CD4-positive, alpha-beta memory T cell (primary cell): Measurements from ENCODE around the gene AMN1. TPM values are rescaled to one million over a fixed set of nuclear protein-coding genes. Genes with fewer than 3 reads are reported as not detected.
"Not testable (repeated sequence)": the region's sequence is repeated elsewhere in the genome, so short reads cannot be mapped to it uniquely, and the experiment has no call there.

Experiments used
- CTCF ChIA-PET: fragments of 350-600 bp; sonication (Branson Sonifier 250); formaldehyde crosslinking; loops from one replicate; lab custom pipeline; 2021; ENCODE audit warnings: inconsistent platforms; ENCODE audit not compliant: partially characterized antibody; lab: Charles Lee
- POLR2A ChIA-PET: fragments of 350-600 bp; sonication (Branson Sonifier 250); formaldehyde crosslinking; loops from one replicate; lab custom pipeline; 2021; ENCODE audit not compliant: partially characterized antibody; lab: Charles Lee
- DNase-seq, 5 donors: peaks; one replicate each; pipeline versions ENCODE4 v3.0.0 to v3.0.0-alpha.2; 2020 to 2022; ENCODE audit warnings: mixed read lengths in 1 of 5
- H3K27ac ChIP-seq: one replicate; pipeline ENCODE4 v1.7.0; 2013; ENCODE audit warnings: low read depth, low read length
- H3K27me3 ChIP-seq: 2 replicates; pipeline ENCODE4 v1.7.0; 2013; ENCODE audit warnings: mild to moderate bottlenecking, low read length, moderate library complexity; ENCODE audit not compliant: insufficient read depth
- H3K36me3 ChIP-seq: 2 replicates; pipeline ENCODE4 v1.7.0; 2013; ENCODE audit warnings: mild to moderate bottlenecking, low read length, moderate library complexity; ENCODE audit not compliant: insufficient read depth
- H3K4me1 ChIP-seq: 2 replicates; pipeline ENCODE4 v1.7.0; 2013; ENCODE audit warnings: mild to moderate bottlenecking, low read length, moderate library complexity; ENCODE audit not compliant: insufficient read depth
- H3K4me3 ChIP-seq, 2 donors: one replicate each; pipeline ENCODE4 v1.7.0; 2013; ENCODE audit warnings: low read length in 2 of 2, mild to moderate bottlenecking in 1 of 2
- H3K9me3 ChIP-seq, 2 donors: one replicate each; pipeline ENCODE4 v1.7.0; 2013; ENCODE audit warnings: low read length in 2 of 2, control low read depth in 1 of 2; ENCODE audit not compliant: control insufficient read depth in 1 of 2
- H3K27ac Mint-ChIP-seq, 7 donors: one replicate each; pipeline ENCODE4 v1.8.0; 2020 to 2021; ENCODE audit warnings: mixed read lengths in 7 of 7, mild to moderate bottlenecking in 6 of 7, inconsistent platforms in 3 of 7, moderate library complexity in 3 of 7
- H3K27me3 Mint-ChIP-seq, 2 donors: one replicate each; pipeline ENCODE4 v1.8.0; 2020 to 2021; ENCODE audit warnings: mixed read lengths in 2 of 2
- H3K36me3 Mint-ChIP-seq, 2 donors: one replicate each; pipeline ENCODE4 v1.8.0; 2020 to 2021; ENCODE audit warnings: mixed read lengths in 2 of 2, inconsistent platforms in 1 of 2, mild to moderate bottlenecking in 1 of 2
- H3K4me1 Mint-ChIP-seq, 4 donors: one replicate each; pipeline ENCODE4 v1.8.0; 2020 to 2021; ENCODE audit warnings: mixed read lengths in 4 of 4, mild to moderate bottlenecking in 1 of 4
- H3K4me3 Mint-ChIP-seq, 8 donors: one replicate each; pipeline ENCODE4 v1.8.0; 2020 to 2021; ENCODE audit warnings: mixed read lengths in 8 of 8, mild to moderate bottlenecking in 7 of 8, moderate library complexity in 6 of 8, inconsistent platforms in 3 of 8
- H3K9me3 Mint-ChIP-seq, 8 donors: one replicate each; pipeline ENCODE4 v1.8.0; 2020 to 2021; ENCODE audit warnings: mixed read lengths in 8 of 8, mild to moderate bottlenecking in 5 of 8, inconsistent platforms in 3 of 8, moderate library complexity in 1 of 8
- intact Hi-C: fragments of 100-400 bp; cut with micrococcal nuclease; formaldehyde crosslinking; loops from one replicate; pipeline ENCODE4 v1.15.1; 2023
- polyA plus RNA-seq, 2 donors: library from polyadenylated mRNA; unstranded; fragments of 300-500 nt; fragmentation: Illumina TruSeq; gene quantifications; one replicate each; pipeline ENCODE4 v1.2.3, GENCODE V29; 2021
- total RNA-seq, 2 experiments: library from RNA; stranded (reverse); gene quantifications; one replicate each; pipeline ENCODE4 v1.2.3, GENCODE V29; 2021

Gene AMN1
- total and polyA plus RNA-seq, 4 experiments from 2014 or later, result 9.6 to 18.4 (median 14.9) TPM

- no peak overlapping the region for H3K4me3 ChIP-seq
- Mint-ChIP-seq H3K9me3 (peaks cover 0 to 2% (median 0%) of the 10 kb centered on the region in 8 donors), H3K27ac (no peak overlapping the region), H3K4me3 (no peak overlapping the region), H3K27me3 (no peaks in the 10 kb centered on the region), H3K4me1 (peaks cover 12 to 26% (median 15%) of the 10 kb centered on the region in 4 donors), H3K36me3 (peaks cover 34 to 37% of the 10 kb centered on the region in 2 donors)
- CTCF ChIA-PET, result interaction anchor here (0.8 to 1.3 kb wide), 2 partner anchors 189 to 259 kb away, joined by 3 to 4 read pairs; no protein-coding TSS in a partner anchor
- H3K9me3 ChIP-seq, result no peaks in the 10 kb centered on the region
- intact Hi-C loops, result no loop called here
- peaks cover 5% of the 10 kb centered on the region for H3K36me3 ChIP-seq
- H3K4me1 ChIP-seq, result peaks cover 5% of the 10 kb centered on the region
- H3K27me3 ChIP-seq, result no peaks in the 10 kb centered on the region
- POLR2A ChIA-PET, result interaction anchor here (0.9 kb wide), 1 partner anchor 258 kb away, joined by 3 read pairs; no protein-coding TSS in a partner anchor
- H3K27ac ChIP-seq, result no peak overlapping the region
- DNase-seq, result no peak
These were observed 26.8 kb downstream of the AMN1 start for GRCh38 chr12:31702047-31702446.

- H3K4me3 ChIP-seq, H3K27me3 Mint-ChIP-seq, H3K27ac Mint-ChIP-seq, H3K27me3 ChIP-seq, H3K4me3 Mint-ChIP-seq, H3K27ac ChIP-seq, CTCF ChIA-PET, H3K36me3 ChIP-seq, H3K9me3 ChIP-seq, DNase-seq, intact Hi-C loops, H3K4me1 Mint-ChIP-seq, H3K4me1 ChIP-seq: not testable (repeated sequence)
- POLR2A ChIA-PET, result interaction anchor here (0.6 to 1.2 kb wide), 3 partner anchors 39 to 312 kb away, joined by 3 to 4 read pairs (median 3); partner anchors contain the start of gene AMN1
- Mint-ChIP-seq H3K9me3 (peaks cover 0 to 23% (median 4%) of the 10 kb centered on the region in 8 donors), H3K36me3 (peaks cover 39 to 53% of the 10 kb centered on the region in 2 donors)
These were observed 38.9 kb downstream of the AMN1 start for GRCh38 chr12:31689921-31690320.

- Histone ChIP-seq H3K9me3 (peaks cover 0 to 4% of the 10 kb centered on the region in 2 donors), H3K4me1 (no peaks in the 10 kb centered on the region), H3K27ac (no peak overlapping the region), H3K27me3 (no peaks in the 10 kb centered on the region), H3K4me3 (no peak overlapping the region), H3K36me3 (peaks cover 3% of the 10 kb centered on the region)
- Mint-ChIP-seq H3K27me3 (no peaks in the 10 kb centered on the region), H3K4me1 (peaks cover 3 to 11% (median 6%) of the 10 kb centered on the region in 4 donors), H3K9me3 (peaks cover 2 to 46% (median 22%) of the 10 kb centered on the region in 8 donors), H3K27ac (peak overlapping the region in 2 of 7 donors; percentile 2 to 12), H3K4me3 (peak overlapping the region in 2 of 8 donors; percentile 4 to 20), H3K36me3 (peaks cover 50 to 63% of the 10 kb centered on the region in 2 donors)
- DNase-seq, result no peak
- CTCF ChIA-PET, result interaction anchor here (1.3 to 2.2 kb wide), 2 partner anchors 40 to 625 kb away, joined by 3 to 7 read pairs; no protein-coding TSS in a partner anchor
- intact Hi-C loops, result no loop called here
- POLR2A ChIA-PET, result no interaction called here
These were observed 41.7 kb downstream of the AMN1 start for GRCh38 chr12:31687101-31687527.

GRCh38 chr12:31685801-31686200 is 43.0 kb downstream of the AMN1 start:
- H3K27ac Mint-ChIP-seq, result no peak overlapping the region
- H3K4me3 Mint-ChIP-seq, result no peak overlapping the region
- H3K4me1 ChIP-seq, result no peaks in the 10 kb centered on the region
- no peaks in the 10 kb centered on the region for H3K27me3 ChIP-seq
- peaks cover 2 to 48% (median 22%) of the 10 kb centered on the region in 8 donors for H3K9me3 Mint-ChIP-seq
- ChIA-PET CTCF (interaction anchor here (0.6 to 2.2 kb wide), 5 partner anchors 31 to 626 kb away, joined by 3 to 7 read pairs (median 4); no protein-coding TSS in a partner anchor), POLR2A (interaction anchor here (1.0 kb wide), 1 partner anchor 211 kb away, joined by 3 read pairs; no protein-coding TSS in a partner anchor)
- peaks cover 6 to 15% (median 9%) of the 10 kb centered on the region in 4 donors for H3K4me1 Mint-ChIP-seq
- DNase-seq, result no peak
- peaks cover 3% of the 10 kb centered on the region for H3K36me3 ChIP-seq
- H3K36me3 Mint-ChIP-seq, result peaks cover 49 to 60% of the 10 kb centered on the region in 2 donors
- H3K4me3 ChIP-seq, result no peak overlapping the region
- H3K27me3 Mint-ChIP-seq, result no peaks in the 10 kb centered on the region
- intact Hi-C loops, result no loop called here
- H3K27ac ChIP-seq, result no peak overlapping the region
- H3K9me3 ChIP-seq, result peaks cover 0 to 4% of the 10 kb centered on the region in 2 donors

GRCh38 chr12:31682136-31682962 is 46.5 kb downstream of the AMN1 start:
- Mint-ChIP-seq H3K27ac (peak overlapping the region; percentile 53 to 92 (median 88)), H3K4me1 (peaks cover 6 to 15% (median 9%) of the 10 kb centered on the region in 4 donors), H3K4me3 (peak overlapping the region in 4 of 8 donors; percentile 58 to 80 (median 71))

GRCh38 chr12:31672521-31672920 is 56.3 kb downstream of the AMN1 start:
- Histone ChIP-seq H3K4me1 (no peaks in the 10 kb centered on the region), H3K9me3 (peaks cover 7 to 8% of the 10 kb centered on the region in 2 donors), H3K27me3 (no peaks in the 10 kb centered on the region), H3K36me3 (no peaks in the 10 kb centered on the region), H3K27ac (no peak overlapping the region), H3K4me3 (no peak overlapping the region)
- Mint-ChIP-seq H3K27ac (no peak overlapping the region), H3K4me1 (no peaks in the 10 kb centered on the region), H3K4me3 (no peak overlapping the region), H3K27me3 (no peaks in the 10 kb centered on the region), H3K36me3 (peaks cover 28 to 49% of the 10 kb centered on the region in 2 donors), H3K9me3 (peaks cover 0 to 14% (median 11%) of the 10 kb centered on the region in 8 donors)
- no peak for DNase-seq
- intact Hi-C loops, result no loop called here
- CTCF ChIA-PET, result interaction anchor here (3.4 kb wide), 1 partner anchor 19 kb away, joined by 15 read pairs; no protein-coding TSS in a partner anchor
- POLR2A ChIA-PET, result no interaction called here

More at GRCh38 chr12:31682136-31682962, 46.5 kb downstream of the AMN1 start:
- intact Hi-C loops, result loop anchor here (1.0 to 5.0 kb wide), 8 partner anchors 29 to 630 kb away; partner anchors contain the start of gene RESF1
- Histone ChIP-seq H3K4me3 (no peak overlapping the region), H3K9me3 (peaks cover 0 to 4% of the 10 kb centered on the region in 2 donors), H3K4me1 (no peaks in the 10 kb centered on the region), H3K36me3 (no peaks in the 10 kb centered on the region), H3K27me3 (no peaks in the 10 kb centered on the region), H3K27ac (no peak overlapping the region)
- peak; percentile 68 to 73 (median 71) for DNase-seq
- H3K36me3 Mint-ChIP-seq, result peaks cover 36 to 40% of the 10 kb centered on the region in 2 donors
- ChIA-PET POLR2A (interaction anchor here (0.8 to 2.7 kb wide), 13 partner anchors 23 to 630 kb away, joined by 3 to 8 read pairs (median 4); partner anchors contain the start of genes AMN1 and RESF1), CTCF (interaction anchor here (0.6 to 3.0 kb wide), 32 partner anchors 11 to 1074 kb away, joined by 3 to 22 read pairs (median 4); partner anchors contain the start of genes ETFBKMT, RESF1 and YARS2)
- peaks cover 2 to 41% (median 22%) of the 10 kb centered on the region in 8 donors for H3K9me3 Mint-ChIP-seq
- no peaks in the 10 kb centered on the region for H3K27me3 Mint-ChIP-seq
